GM18502 (cell line): ENCODE results near the gene INSIG1.

Experiments used
- ATAC-seq: cut with Tn5 transposase; IDR thresholded peaks from one replicate; pipeline ENCODE4 v1.9.1; 2021; ENCODE audit warnings: mild to moderate bottlenecking; ENCODE audit not compliant: unreplicated experiment, poor library complexity

The INSIG1 gene

DNA sequence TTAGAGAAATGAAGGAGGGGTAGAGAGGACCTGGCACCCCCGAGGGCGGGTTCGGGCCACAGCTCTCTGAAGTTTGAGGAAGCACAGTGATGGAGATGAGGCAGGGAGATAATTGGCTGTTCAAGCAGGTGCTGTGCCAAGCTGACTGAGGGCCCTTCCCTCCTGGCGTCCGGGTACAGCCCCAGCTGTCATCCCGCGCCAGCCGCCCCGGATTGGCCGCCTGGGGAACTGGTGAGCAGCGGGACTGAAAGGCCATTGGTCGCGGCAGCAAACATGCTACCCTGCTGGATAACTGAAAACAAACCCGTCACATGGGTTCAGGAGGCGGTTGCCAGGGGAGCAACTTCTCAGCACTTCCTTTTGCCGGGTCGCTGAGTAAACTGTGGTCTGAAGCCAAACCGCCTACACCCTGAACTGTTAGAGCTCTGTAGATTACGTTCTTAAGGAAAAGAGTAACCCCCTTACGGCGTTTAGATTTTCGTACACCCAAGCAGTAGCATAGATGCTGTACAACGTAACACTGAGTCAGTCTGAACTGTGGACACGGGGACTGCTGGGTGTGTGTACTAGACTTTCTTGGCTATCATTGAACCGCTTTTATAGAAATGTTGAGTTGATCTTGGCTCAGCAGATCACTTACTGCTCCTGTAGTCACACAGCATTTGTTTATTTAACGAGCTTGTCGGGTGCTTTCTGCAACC, 1.3 kb downstream of the INSIG1 start:
- ATAC-seq = peak; percentile 72

GRCh38 chr7:155299535-155300202, 2.0 kb downstream of the INSIG1 start:
- ATAC-seq = no peak

GRCh38 chr7:155300641-155301452, 3.2 kb downstream of the INSIG1 start:
- no peak for ATAC-seq

- ATAC-seq = no peak
Measured at GRCh38 chr7:155303039-155303593, 5.4 kb downstream of the INSIG1 start.

GRCh38 chr7:155303897-155304296, 6.2 kb downstream of the INSIG1 start:
- ATAC-seq = no peak

- ATAC-seq = no peak
Measured at GRCh38 chr7:155305231-155305904, 7.7 kb downstream of the INSIG1 start.

DNA sequence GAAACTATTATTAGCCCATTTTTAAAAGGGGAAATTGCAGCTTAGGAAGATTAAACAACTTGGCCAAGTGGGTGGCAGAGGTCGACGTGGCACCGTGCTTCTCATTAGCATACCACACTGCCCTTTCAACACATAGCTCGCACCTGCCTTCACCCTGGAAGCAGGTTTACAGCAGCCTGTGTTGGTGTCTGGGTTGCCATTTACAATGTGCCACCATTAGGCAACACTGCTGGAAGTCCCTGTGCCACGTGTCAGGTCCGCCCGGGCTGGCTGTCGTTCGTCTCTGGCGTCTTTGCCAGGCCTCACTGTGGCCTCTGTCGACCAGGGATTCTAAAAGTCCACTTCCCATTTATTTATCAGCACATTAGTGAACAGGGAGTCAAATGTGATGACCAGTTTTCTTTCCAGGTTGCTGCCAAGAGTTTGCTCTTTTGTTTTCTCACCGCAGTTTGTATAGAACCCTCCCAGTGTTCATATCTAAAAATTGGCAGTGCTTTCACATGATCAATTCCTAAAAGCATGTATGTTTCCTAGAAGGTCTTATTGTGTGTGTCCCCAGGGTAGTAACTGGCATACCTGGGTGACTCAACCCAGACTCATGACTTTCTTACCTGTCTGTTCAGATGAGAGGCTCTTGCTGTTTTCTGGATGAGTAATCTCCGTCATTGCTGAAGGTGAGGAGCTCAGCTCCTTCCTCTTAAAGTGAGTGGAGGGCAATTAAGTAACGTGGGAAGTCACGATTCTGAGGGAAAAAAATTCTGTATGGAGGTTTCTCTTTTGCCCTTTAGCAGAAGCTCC, 9.2 kb downstream of the INSIG1 start:
- no peak for ATAC-seq

GRCh38 chr7:155308330-155309020, 10.8 kb downstream of the INSIG1 start:
- no peak for ATAC-seq

DNA sequence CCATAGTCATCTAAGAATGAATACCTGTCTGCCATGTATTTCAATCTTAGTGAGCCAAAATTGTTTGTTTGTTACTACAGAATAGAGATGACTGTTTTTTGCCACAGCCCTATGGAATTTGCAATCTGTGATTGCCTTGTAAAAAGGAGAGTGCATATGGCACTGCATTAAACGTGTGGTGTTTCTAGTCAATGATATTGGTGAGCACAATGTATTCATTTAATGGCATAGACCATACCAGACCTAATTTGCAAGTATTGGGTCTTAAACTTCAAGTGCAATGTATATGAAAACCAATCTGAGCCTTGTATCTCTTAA, 11.3 kb downstream of the INSIG1 start:
- ATAC-seq = no peak

DNA sequence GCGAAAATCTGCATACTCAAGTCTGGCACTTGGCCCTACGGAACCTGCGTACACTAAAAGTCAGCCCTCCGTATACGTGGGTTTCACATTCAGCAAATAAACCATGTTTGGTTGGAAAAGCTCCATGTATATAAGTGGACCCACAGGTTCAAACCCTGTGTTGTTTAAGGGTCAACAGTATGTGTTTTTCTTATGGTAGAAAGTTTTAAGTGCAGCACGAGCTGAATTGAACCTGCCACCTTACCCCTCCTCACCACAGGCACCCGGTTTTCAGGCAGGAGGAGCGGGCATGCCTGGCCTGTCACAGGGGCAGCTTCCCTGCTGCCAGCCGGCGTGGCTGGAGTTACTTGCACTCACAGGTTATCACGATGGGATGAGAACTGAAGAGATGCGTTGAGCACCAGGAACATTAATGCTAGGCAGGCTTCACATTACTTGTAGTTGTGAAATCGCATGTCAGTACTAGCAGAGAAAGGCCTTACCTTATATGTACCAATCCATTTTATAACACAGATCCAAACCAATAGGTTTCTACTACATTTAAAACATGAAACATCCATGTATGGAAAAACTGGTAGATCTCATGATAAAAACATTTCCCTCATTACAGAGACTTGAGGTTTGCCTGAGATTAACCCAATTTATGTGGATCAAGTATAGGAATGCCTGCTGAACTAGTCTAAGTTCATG, 12.9 kb downstream of the INSIG1 start:
- no peak for ATAC-seq

DNA sequence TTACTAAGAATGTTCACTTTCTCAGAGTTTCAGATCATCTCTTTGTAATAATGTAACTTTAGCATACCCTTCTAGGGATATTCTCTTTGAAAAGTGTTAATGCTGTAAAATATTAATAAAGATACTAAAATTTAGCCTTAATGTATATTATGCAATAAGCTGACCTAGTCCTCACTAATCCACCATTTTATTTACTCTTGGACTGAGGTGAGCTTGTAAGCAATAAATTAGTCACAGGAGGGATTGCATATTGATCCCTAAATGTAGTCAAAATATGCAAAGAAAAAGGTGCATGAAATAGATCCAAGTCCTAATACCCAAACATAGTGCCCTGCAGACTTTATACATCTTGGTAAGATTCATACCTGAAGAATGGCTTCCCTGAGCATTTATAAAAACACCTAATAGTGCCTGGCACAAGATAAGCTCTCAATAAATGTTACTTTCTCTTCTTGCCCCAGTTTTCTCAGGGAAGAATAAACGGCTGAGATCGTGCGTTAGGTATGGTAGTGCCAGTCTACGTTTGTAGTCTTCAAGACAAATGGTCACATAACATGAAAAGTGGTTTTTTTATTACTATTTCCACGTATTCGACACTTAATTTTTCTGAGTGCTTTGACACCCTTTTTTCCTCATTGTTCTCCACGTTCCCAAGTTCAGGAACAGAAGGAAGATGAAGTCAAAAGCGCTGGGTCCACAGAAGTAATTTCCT, 14.3 kb downstream of the INSIG1 start:
- ATAC-seq = no peak

DNA sequence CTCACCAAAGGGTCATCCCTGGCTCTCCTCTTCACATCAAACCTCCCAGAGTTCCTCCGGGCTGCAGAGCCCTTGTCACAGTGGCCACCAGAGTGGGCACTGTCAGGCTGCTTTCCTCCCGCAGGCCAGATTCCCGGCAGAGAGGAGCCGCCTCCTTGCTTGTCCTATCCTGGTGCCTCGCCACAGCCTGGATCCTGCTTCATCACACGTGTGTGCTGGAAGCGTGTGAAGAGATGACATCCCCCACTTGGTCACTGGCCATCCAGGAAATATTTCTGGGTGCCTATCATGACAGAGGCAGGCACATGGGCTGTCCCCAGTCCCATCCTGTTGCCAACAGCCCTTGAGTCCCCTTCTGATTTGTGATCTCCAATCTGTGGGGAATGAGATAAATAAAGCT, 15.0 kb downstream of the INSIG1 start:
- no peak for ATAC-seq

GRCh38 chr7:155313096-155313495, 15.4 kb downstream of the INSIG1 start:
- ATAC-seq = no peak

DNA sequence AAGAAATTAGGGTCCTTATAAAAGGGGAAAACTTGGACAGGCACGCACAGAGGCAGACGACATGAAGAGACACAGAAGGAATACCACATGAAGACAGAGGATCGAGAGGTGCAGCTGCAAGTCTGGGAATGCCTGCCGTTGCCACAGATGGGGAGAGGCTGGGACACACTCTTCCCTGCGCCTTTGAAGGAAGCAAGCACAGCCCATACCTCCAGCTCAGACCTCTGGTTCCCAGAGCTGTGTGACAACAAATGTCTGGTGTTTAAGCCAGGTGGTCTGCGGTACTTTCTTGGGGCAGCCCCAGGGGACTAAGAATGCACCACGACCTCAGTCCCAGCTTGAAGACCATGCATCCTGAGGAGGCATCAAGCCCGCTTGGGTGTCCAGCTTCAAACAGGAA, 18.3 kb downstream of the INSIG1 start:
- ATAC-seq = no peak

DNA sequence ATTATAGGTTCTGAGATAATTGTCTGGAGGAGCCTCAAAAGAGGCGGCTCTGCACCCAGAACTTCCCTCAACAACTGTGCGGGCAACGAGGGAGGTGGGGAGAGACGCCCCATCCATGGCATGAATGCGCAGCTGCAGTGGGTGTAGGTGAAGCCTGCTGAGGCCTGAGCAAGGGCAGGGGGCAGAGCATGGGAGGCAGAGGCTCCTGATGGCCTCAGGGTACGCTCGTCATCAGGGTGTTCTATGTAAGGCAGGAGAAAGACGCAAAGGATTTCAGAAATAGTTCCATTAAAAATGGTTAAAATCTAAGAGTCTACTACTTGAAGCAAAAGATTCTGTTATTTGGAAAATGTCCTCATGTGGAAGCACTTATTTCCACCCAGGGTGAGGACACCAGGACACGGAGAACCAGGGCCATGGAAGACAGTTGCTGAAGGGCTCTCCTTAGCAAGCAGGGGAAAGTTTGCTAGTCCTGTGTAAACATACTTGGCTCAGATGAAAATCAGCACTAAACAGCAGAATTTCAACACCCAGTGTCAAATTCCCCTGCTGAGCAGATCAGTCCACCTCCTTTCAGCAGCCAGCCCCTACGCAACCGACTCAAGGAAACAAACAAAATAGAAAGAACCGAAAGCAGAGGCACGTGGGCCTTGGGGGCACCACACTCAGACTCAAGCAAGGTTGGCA, 18.9 kb downstream of the INSIG1 start:
- ATAC-seq = no peak

GRCh38 chr7:155317114-155317434, 19.4 kb downstream of the INSIG1 start:
- no peak for ATAC-seq

DNA sequence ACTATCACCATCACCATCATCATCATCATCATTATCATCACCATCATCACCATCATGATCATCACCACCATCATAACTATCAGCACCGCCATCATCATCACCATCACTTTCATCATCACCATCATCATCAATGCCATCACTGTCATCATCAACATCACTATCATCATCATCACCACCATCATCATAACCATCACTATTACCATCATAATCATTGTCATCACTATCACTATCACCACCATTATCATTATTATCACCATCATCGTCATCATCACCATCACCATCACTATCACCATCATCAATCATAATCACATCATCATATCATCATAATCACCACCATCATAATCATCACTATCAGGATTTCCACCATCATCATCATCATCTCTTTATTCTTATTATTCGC, 20.6 kb downstream of the INSIG1 start:
- no peak for ATAC-seq

- ATAC-seq = no peak
Measured at GRCh38 chr7:155322530-155322929, 24.9 kb downstream of the INSIG1 start.
